Fibroblast of lung (primary cell): ENCODE measurements around the gene VPS41. TPM values are rescaled to one million over a fixed set of nuclear protein-coding genes. Genes with fewer than 3 reads are reported as not detected.

Source experiments
- DNase-seq, 2 donors: peaks; one replicate each; pipeline versions ENCODE4 v3.0.0 to v3.0.0-alpha.2; 2010; ENCODE audit warnings: low read depth in 2 of 2
- H2AFZ ChIP-seq: 2 replicates; pipeline ENCODE4 v1.5.1; 2012; ENCODE audit warnings: low read length, control low read depth, inconsistent platforms
- H3K27ac ChIP-seq: 2 replicates; pipeline ENCODE4 v1.5.1; 2011; ENCODE audit warnings: low read length, control low read depth; ENCODE audit not compliant: insufficient read depth
- H3K27me3 ChIP-seq: 2 replicates; pipeline ENCODE4 v1.5.1; 2011; ENCODE audit warnings: mild to moderate bottlenecking, low read length; ENCODE audit not compliant: control insufficient read depth, insufficient read depth
- H3K36me3 ChIP-seq: 2 replicates; pipeline ENCODE4 v1.5.1; 2011; ENCODE audit warnings: low read length; ENCODE audit not compliant: control insufficient read depth, insufficient read depth
- H3K4me1 ChIP-seq: 2 replicates; pipeline ENCODE4 v1.5.1; 2011; ENCODE audit warnings: low read length; ENCODE audit not compliant: control insufficient read depth, insufficient read depth; ENCODE audit errors: extremely low read depth
- H3K4me2 ChIP-seq: 2 replicates; pipeline ENCODE4 v1.5.1; 2011; ENCODE audit warnings: low read length, control low read depth; ENCODE audit not compliant: insufficient read depth; ENCODE audit errors: extremely low read depth
- H3K4me3 ChIP-seq, 4 experiments: fragments of 200-600 bp in 1 of 4; sonication (generic) in 1 of 4; replicated peaks in 1 of 4; 2 replicates each; pipeline ENCODE4 v1.5.1; 2011 to 2016; ENCODE audit warnings: low read length in 4 of 4, low read depth in 3 of 4, mild to moderate bottlenecking in 3 of 4, control low read depth in 2 of 4, inconsistent platforms in 1 of 4, mixed read lengths in 1 of 4; ENCODE audit not compliant: insufficient read depth in 1 of 4; ENCODE audit errors: control extremely low read depth in 1 of 4
- H3K79me2 ChIP-seq: 2 replicates; pipeline ENCODE4 v1.5.1; 2012; ENCODE audit warnings: mild to moderate bottlenecking, low read length, inconsistent platforms; ENCODE audit not compliant: control insufficient read depth, insufficient read depth
- H3K9ac ChIP-seq: 2 replicates; pipeline ENCODE4 v1.5.1; 2011; ENCODE audit warnings: mild to moderate bottlenecking, low read length, control low read depth; ENCODE audit not compliant: insufficient read depth
- H3K9me3 ChIP-seq: 2 replicates; pipeline ENCODE4 v1.5.1; 2012; ENCODE audit warnings: low read depth, low read length; ENCODE audit not compliant: control insufficient read depth, insufficient read depth
- H4K20me1 ChIP-seq: 2 replicates; pipeline ENCODE4 v1.5.1; 2011; ENCODE audit warnings: low read length; ENCODE audit not compliant: control insufficient read depth, insufficient read depth; ENCODE audit errors: extremely low read depth
- EZH2 ChIP-seq: IDR thresholded peaks from 2 replicates; pipeline ENCODE4 v1.5.1; 2012; ENCODE audit warnings: low read length, control low read depth, mild to moderate bottlenecking; ENCODE audit errors: missing control alignments
- polyA plus RNA-seq, 2 donors: library from polyadenylated mRNA; depleted of rRNA in 1 of 2; stranded (reverse) in 1 of 2; unstranded in 1 of 2; fragments of >200 nt; gene quantifications; 2 replicates each; pipeline ENCODE4 v1.2.1, GENCODE V29; 2011 to 2012; ENCODE audit warnings: missing spikeins in 1 of 2
- total RNA-seq: library from RNA; depleted of rRNA; stranded (reverse); fragments of >200 nt; gene quantifications from 2 replicates; pipeline ENCODE4 v1.2.1, GENCODE V29; 2014
- TF ChIP-seq, protein P1 (sequence below), 2 donors: IDR thresholded peaks in 1 of 2; conservative IDR thresholded peaks in 1 of 2; 1 replicate in 1 of 2; 2 replicates in 1 of 2; pipeline ENCODE4 v1.5.1; 2011 to 2012; ENCODE audit warnings: low read length in 2 of 2, control low read depth in 1 of 2, inconsistent platforms in 1 of 2, low read depth in 1 of 2, mild to moderate bottlenecking in 1 of 2

The VPS41 gene
- total and polyA plus RNA-seq, 2 donors (not counting 1 experiment from before 2014, with no cell fraction given) = 55.5 to 66.7 TPM

DNA sequence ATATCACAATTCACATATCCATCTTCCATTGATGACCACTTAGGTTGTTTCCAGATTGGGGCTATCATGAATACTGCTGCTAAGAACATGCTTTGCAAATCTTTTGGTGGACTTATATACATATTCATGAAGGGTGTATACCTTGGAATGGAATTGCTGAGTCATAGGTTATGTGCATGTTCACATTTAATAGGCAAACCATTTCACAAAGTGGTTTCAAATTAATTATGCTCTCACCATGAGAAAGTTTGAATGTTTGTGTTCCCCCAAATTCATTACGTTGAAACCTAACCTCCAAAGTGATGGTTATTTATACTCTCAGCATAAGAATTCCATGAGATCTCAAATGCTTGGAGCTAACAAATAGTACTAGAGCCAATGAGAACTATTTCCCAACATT, 86.4 kb downstream of the VPS41 start:
- no peaks in the 10 kb centered on the region for H3K79me2 ChIP-seq
- H3K36me3 ChIP-seq = no peaks in the 10 kb centered on the region
- no peak overlapping the region for H3K27ac ChIP-seq
- H3K4me2 ChIP-seq = no peak overlapping the region
- no peaks in the 10 kb centered on the region for H3K4me1 ChIP-seq
- no peak overlapping the region for H3K4me3 ChIP-seq
- no peak overlapping the region for H2AFZ ChIP-seq
- H3K9ac ChIP-seq = no peak overlapping the region
- no peaks in the 10 kb centered on the region for H3K9me3 ChIP-seq
- no peaks in the 10 kb centered on the region for H3K27me3 ChIP-seq
- peak; percentile 20 to 42 for DNase-seq
- H4K20me1 ChIP-seq = no peaks in the 10 kb centered on the region
- TF ChIP-seq, protein P1, sequence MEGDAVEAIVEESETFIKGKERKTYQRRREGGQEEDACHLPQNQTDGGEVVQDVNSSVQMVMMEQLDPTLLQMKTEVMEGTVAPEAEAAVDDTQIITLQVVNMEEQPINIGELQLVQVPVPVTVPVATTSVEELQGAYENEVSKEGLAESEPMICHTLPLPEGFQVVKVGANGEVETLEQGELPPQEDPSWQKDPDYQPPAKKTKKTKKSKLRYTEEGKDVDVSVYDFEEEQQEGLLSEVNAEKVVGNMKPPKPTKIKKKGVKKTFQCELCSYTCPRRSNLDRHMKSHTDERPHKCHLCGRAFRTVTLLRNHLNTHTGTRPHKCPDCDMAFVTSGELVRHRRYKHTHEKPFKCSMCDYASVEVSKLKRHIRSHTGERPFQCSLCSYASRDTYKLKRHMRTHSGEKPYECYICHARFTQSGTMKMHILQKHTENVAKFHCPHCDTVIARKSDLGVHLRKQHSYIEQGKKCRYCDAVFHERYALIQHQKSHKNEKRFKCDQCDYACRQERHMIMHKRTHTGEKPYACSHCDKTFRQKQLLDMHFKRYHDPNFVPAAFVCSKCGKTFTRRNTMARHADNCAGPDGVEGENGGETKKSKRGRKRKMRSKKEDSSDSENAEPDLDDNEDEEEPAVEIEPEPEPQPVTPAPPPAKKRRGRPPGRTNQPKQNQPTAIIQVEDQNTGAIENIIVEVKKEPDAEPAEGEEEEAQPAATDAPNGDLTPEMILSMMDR (conservative IDR thresholded peaks at IDR 0.05 in 1 of 2, IDR thresholded peaks at IDR 0.05 in 1 of 2; ENCODE audit: low read depth in 1 of 2, low read length in 2 of 2) = no peak
- TF ChIP-seq EZH2 = no peak

DNA sequence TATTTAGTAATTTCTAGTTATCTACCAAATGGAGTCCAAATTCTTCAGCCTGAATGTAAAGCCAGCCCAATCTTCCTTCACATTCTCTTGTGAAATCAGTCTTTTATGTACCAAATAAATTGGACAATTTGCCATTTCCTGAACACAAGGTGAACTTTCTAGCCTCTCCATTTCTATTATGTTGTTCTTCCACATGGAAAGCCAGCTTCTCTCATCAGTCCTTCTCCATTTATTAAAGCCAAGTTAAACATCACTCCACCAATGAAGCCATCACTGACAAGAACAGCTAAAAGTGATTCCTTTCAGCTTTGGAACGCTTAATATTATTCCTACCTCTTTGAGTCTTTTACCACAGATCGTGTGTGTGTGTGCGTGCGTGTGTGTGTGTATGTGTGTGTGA, 88.4 kb downstream of the VPS41 start:
- Histone ChIP-seq H2AFZ (no peak overlapping the region), H3K36me3 (no peaks in the 10 kb centered on the region), H3K4me1 (no peaks in the 10 kb centered on the region), H3K9me3 (no peaks in the 10 kb centered on the region), H3K4me3 (no peak overlapping the region), H3K4me2 (no peak overlapping the region), H4K20me1 (no peaks in the 10 kb centered on the region), H3K79me2 (no peaks in the 10 kb centered on the region), H3K9ac (no peak overlapping the region), H3K27me3 (no peaks in the 10 kb centered on the region), H3K27ac (no peak overlapping the region)
- TF ChIP-seq, protein P1 (conservative IDR thresholded peaks at IDR 0.05 in 1 of 2, IDR thresholded peaks at IDR 0.05 in 1 of 2; ENCODE audit: low read depth in 1 of 2, low read length in 2 of 2) = no peak
- no peak for TF ChIP-seq EZH2
- no peak for DNase-seq

GRCh38 chr7:38819463-38819862, 89.5 kb downstream of the VPS41 start:
- Histone ChIP-seq H2AFZ (no peak overlapping the region), H3K4me3 (no peak overlapping the region), H4K20me1 (no peaks in the 10 kb centered on the region), H3K36me3 (no peaks in the 10 kb centered on the region), H3K27me3 (no peaks in the 10 kb centered on the region), H3K4me1 (no peaks in the 10 kb centered on the region), H3K79me2 (no peaks in the 10 kb centered on the region), H3K4me2 (no peak overlapping the region), H3K9me3 (no peaks in the 10 kb centered on the region), H3K27ac (no peak overlapping the region), H3K9ac (no peak overlapping the region)
- DNase-seq = no peak
- no peak for TF ChIP-seq EZH2
- TF ChIP-seq, protein P1 (conservative IDR thresholded peaks at IDR 0.05 in 1 of 2, IDR thresholded peaks at IDR 0.05 in 1 of 2; ENCODE audit: low read depth in 1 of 2, low read length in 2 of 2) = no peak
